ENCODE results near the gene FAM131C.

FAM131C gene

DNA sequence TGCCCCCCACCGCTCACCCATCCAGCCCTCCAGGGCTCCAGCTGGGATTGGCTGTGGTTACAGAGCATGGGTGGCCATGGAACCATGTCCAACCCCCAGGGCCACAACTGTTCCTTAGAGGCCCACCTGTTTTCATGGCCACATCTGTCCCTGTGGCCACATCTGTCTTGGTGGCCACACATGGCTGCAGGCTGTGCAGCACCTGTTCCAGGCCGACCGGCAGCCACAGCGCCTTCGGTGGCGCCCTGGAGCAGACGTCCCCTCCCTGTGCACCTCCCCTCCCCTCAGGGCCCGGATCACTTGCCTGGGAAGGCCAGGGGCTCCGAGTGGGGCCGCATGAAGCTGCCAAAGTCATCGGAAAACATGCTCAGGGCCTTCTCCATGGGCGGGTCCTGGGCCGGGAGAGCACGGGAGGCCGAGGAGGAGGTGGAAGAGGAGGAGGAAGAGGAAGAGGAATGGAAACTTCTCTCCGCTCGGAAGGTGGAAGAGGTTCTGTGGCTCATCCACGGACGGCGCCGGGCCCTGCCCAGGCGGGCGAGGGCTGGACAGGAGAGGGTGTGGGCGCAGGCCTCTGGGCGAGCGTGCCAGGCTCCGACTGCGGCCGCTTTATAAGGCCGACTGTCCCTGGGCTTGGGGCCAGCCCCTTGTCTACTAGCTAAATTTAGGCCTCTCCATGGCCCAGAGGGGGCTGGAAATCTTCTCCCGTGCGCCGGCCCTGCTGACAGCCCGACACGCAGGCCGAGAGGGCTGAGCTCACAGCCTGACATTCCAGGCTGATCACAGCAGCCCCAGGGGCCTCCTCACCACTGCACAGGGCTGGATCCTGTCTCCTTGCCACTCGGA is 55.8 kb downstream of the FAM131C start, which contains the start of gene HSPB7:
TSS of gene HSPB7 (minus strand) at position 583 of the 843 bp plus-strand sequence. CDS start at position 503, 80 bp downstream.
- H3K4me1 Mint-ChIP-seq = peaks cover 17% of the 10 kb centered on the region
- peaks cover 10% of the 10 kb centered on the region for H3K27me3 Mint-ChIP-seq
- H3K27ac Mint-ChIP-seq = no peak within 1 kb of the TSS
- H3K36me3 Mint-ChIP-seq (ENCODE audit: low read depth) = no peaks in the 10 kb centered on the region
- ATAC-seq = no peak
- H3K9me3 Mint-ChIP-seq = no peaks in the 10 kb centered on the region
- H3K4me3 Mint-ChIP-seq = no peak within 1 kb of the TSS
- DNase-seq = no peak

DNA sequence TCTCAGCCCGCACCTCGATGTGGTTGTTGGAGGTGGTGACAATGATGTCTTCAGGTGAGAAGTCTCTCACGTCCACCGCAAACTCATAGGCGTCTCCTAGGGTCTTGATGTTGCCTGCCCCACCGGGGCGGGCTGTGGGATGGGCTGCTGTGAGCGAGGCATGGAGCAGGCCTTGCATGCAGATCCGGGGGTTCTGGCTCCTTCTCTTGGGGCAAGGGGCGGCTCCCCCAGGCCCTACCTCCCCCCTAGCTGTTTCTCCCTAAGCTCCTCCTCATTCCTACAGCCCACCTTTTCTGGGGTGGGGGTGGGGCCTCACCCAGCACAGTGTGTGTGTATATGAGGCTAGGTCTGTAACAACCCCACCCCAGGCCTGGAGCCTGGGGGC is 56.4 kb downstream of the FAM131C start:
- ATAC-seq (no peak), DNase-seq (no peak)
- no peak overlapping the region for H3K4me3 Mint-ChIP-seq
- H3K9me3 Mint-ChIP-seq = no peaks in the 10 kb centered on the region
- H3K36me3 Mint-ChIP-seq (ENCODE audit: low read depth) = no peaks in the 10 kb centered on the region
- H3K27me3 Mint-ChIP-seq = peaks cover 10% of the 10 kb centered on the region
- peaks cover 23% of the 10 kb centered on the region for H3K4me1 Mint-ChIP-seq
- H3K27ac Mint-ChIP-seq = no peak overlapping the region

DNA sequence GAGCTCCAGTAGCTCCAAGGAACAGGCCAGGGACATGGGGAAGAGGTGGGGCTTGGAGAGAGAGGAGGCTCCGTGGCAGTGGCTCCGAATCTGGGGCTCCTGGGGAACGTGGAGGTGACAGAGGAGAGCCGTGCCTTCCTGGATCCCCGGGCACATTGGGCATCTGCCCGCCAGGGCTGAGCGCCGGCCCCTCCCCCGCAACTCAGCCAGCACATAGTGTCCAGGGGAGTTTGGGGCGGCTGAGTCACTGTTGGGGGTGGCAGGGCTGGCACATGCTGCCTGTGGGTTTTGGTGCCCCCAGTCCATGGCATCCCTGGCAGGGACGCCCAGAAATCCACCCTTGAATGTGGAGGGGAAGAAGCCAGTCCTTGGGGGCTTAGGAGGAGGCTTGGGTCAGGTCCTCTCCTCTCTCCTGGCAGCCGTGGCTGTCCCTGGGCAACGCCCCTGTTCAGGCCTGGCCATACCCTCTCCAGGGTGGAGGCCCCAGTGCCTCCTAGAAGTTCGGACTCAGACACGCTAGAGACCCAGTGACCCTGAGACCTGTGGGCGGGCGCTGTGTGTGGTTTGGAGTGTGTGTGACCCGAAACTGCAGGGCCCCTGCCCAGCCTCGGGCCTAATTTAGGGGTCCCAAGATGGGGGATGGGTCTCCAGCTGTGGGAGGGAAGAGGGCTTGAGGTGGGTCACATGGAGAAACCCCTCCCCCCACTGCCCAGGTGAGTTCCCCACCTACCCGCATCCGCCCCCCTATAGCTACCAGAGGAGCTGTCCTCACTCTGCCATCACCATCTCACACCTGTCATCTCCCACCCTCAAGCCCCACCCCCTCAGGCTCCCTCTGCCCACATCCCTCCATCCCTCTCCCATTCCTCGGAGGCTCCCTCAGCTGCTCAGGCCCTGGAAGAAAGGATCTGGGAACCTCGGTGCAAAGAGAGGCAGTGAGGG is 57.2 kb downstream of the FAM131C start:
- ATAC-seq (no peak), DNase-seq (no peak)
- Mint-ChIP-seq H3K4me1 (peaks cover 24% of the 10 kb centered on the region), H3K27ac (no peak overlapping the region), H3K36me3 (ENCODE audit: low read depth) (no peaks in the 10 kb centered on the region), H3K9me3 (no peaks in the 10 kb centered on the region), H3K27me3 (peaks cover 11% of the 10 kb centered on the region), H3K4me3 (no peak overlapping the region)

DNA sequence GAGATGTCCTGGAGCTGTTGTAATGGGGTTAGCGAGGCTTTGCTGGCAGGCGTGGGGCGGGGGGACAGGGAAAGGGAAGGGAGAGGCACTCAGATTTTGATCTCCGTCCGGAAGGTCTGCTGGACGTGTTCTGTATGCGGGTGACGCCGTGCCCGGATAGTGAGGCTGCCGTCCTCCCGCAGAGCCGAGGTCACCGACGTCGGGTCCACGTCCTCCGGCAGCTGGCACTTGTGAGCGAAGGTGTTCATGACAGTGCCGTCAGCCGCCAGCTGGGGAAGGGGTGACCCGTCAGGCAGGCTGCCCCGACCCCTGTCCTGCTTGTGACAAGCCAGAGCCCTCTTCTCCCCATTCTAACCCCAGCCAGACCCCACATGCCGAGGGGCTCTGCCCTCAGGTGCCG is 58.0 kb downstream of the FAM131C start:
- peaks cover 11% of the 10 kb centered on the region for H3K27me3 Mint-ChIP-seq
- ATAC-seq (no peak), DNase-seq (no peak)
- H3K4me1 Mint-ChIP-seq = peaks cover 24% of the 10 kb centered on the region
- H3K9me3 Mint-ChIP-seq = no peaks in the 10 kb centered on the region
- no peak overlapping the region for H3K27ac Mint-ChIP-seq
- no peaks in the 10 kb centered on the region for H3K36me3 Mint-ChIP-seq (ENCODE audit: low read depth)
- H3K4me3 Mint-ChIP-seq = no peak overlapping the region

DNA sequence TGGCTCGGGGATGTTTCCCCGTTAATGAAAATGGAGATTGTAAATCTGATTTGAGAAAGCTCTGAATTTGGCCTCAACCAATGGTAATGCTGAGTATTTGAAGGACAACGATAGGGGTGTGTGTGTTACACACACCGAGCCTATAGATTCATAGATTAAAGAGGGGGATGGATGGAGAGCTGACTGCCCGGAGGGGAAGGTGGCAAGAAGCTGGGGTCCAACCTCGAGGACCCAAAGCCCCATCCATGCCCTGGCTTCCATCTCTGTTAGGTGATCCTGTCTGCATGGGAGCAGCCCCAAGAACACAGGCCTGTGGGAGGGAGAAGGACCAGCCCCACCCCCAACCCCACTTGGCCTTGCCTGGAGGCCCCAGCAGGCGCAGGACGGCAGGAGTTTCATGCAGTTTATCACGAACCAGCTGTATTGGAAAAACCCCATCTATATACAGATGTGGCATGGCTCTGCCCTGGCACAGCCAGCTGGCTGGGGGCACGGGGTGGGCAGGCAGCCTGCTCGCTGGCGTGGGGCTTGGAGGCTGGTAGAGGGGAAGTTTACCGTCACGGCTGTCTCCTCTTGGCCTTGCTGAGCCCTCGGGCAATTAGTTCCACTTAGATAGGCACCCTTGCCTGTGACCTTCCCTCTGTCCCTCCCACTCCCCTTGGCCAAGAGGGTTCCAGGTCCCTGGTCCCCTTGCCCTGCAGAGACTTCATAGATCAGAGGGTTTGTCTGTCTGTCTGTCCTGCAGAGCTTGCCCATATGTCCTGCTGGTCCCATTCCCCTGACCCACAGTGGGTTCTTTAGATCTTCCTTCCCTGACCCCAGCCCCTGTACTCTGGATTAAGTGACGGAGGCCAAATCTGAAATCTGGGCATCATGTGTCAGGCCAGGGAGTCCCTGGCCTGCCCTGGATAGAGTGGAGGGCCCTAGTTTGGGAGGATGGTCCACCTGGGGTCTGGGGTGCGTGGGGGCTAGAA is 58.7 kb downstream of the FAM131C start:
- Mint-ChIP-seq H3K4me3 (no peak overlapping the region), H3K27ac (no peak overlapping the region)
- ATAC-seq = no peak

GRCh38 chr1:16013908-16014258 is 59.6 kb downstream of the FAM131C start:
- DNase-seq = no peak
- Mint-ChIP-seq H3K4me3 (no peak overlapping the region), H3K36me3 (ENCODE audit: low read depth) (no peaks in the 10 kb centered on the region), H3K27ac (no peak overlapping the region), H3K9me3 (no peaks in the 10 kb centered on the region), H3K27me3 (peaks cover 8% of the 10 kb centered on the region), H3K4me1 (peaks cover 24% of the 10 kb centered on the region)
- no peak for ATAC-seq

More for the DNA sequence above, 58.7 kb downstream of the FAM131C start:
- no peaks in the 10 kb centered on the region for H3K9me3 Mint-ChIP-seq
- H3K4me1 Mint-ChIP-seq = peaks cover 24% of the 10 kb centered on the region
- H3K36me3 Mint-ChIP-seq (ENCODE audit: low read depth) = no peaks in the 10 kb centered on the region
- DNase-seq = peak; percentile 17
- H3K27me3 Mint-ChIP-seq = peaks cover 11% of the 10 kb centered on the region

DNA sequence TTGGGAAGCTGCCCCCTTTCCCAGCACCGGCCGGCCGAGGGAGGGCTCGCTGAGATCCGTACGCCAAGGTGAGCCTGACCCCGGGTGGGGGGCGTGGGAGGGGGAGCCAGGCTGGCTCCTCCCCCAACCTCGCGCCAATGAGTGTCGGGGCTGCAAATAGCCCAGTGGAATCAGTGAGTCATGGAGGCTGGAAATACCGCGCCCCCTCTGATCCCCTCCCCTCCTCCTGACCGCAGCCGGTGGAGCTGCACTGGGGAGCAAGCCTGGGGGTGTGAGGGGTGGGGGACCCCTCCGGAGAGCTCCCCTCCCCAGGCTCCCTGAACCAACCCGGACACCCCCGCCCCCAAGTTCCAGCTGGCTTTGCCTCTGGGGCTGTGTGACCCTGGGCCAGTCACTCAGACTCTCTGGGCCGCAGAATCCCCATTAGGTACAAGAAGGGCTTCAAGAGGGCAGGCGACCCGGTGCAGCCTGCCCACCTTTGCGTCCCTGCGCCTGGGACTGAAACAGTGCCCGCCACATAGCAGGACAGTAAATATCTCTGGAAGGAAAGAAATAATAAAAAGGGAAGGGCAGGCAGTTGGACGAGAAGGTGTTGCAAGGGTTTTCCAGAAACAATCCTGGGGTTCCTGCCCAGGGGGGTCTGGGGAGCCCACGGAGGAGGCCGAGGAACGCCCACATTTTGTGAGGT is 60.1 kb downstream of the FAM131C start:
- Mint-ChIP-seq H3K4me3 (peak overlapping the region; percentile 4), H3K36me3 (ENCODE audit: low read depth) (no peaks in the 10 kb centered on the region), H3K27ac (no peak overlapping the region), H3K4me1 (peaks cover 24% of the 10 kb centered on the region), H3K9me3 (no peaks in the 10 kb centered on the region), H3K27me3 (peaks cover 8% of the 10 kb centered on the region)
- DNase-seq (peak; percentile 72), ATAC-seq (peak; percentile 62)

- H3K4me1 Mint-ChIP-seq = peaks cover 24% of the 10 kb centered on the region
- ATAC-seq = peak; percentile 31
- H3K4me3 Mint-ChIP-seq = peak overlapping the region; percentile 57
- no peaks in the 10 kb centered on the region for H3K36me3 Mint-ChIP-seq (ENCODE audit: low read depth)
- peaks cover 8% of the 10 kb centered on the region for H3K27me3 Mint-ChIP-seq
- DNase-seq = peak; percentile 52
- H3K9me3 Mint-ChIP-seq = no peaks in the 10 kb centered on the region
- H3K27ac Mint-ChIP-seq = no peak overlapping the region
Measured at GRCh38 chr1:16012590-16013219, 60.7 kb downstream of the FAM131C start.

GRCh38 chr1:16011936-16012589 is 61.4 kb downstream of the FAM131C start:
- Mint-ChIP-seq H3K27me3 (peaks cover 8% of the 10 kb centered on the region), H3K36me3 (ENCODE audit: low read depth) (no peaks in the 10 kb centered on the region), H3K4me3 (peak overlapping the region; percentile 57), H3K27ac (no peak overlapping the region), H3K9me3 (no peaks in the 10 kb centered on the region), H3K4me1 (peaks cover 28% of the 10 kb centered on the region)
- DNase-seq (no peak), ATAC-seq (no peak)

GRCh38 chr1:16010837-16011236 is 62.6 kb downstream of the FAM131C start:
- no peak overlapping the region for H3K4me3 Mint-ChIP-seq
- H3K9me3 Mint-ChIP-seq = no peaks in the 10 kb centered on the region
- no peak overlapping the region for H3K27ac Mint-ChIP-seq
- peaks cover 37% of the 10 kb centered on the region for H3K4me1 Mint-ChIP-seq
- no peaks in the 10 kb centered on the region for H3K36me3 Mint-ChIP-seq (ENCODE audit: low read depth)
- no peak for DNase-seq
- peaks cover 8% of the 10 kb centered on the region for H3K27me3 Mint-ChIP-seq
- no peak for ATAC-seq

DNA sequence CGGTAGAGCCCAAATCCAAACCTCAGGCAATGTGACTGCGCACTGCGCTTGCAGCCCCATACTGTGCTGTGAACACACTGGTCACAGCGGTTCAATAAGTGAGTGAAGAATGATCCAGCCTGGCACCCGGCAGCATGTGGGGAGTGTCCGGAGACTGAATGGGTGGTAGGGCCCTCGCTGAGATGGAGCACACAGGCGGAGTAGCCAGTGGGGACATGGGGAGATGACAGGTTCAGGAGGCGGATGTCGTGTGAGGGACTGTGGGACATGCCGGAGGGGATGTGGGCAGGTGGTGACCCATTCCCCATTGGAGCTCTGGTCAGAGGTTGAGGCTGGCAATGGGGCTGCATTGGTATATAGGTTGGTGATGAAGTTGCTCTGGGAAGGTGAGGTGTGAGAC is 63.8 kb downstream of the FAM131C start:
- peaks cover 7% of the 10 kb centered on the region for H3K27me3 Mint-ChIP-seq
- H3K4me3 Mint-ChIP-seq = no peak overlapping the region
- H3K9me3 Mint-ChIP-seq = no peaks in the 10 kb centered on the region
- ATAC-seq (no peak), DNase-seq (no peak)
- H3K4me1 Mint-ChIP-seq = peaks cover 34% of the 10 kb centered on the region
- H3K27ac Mint-ChIP-seq = no peak overlapping the region
- H3K36me3 Mint-ChIP-seq (ENCODE audit: low read depth) = no peaks in the 10 kb centered on the region

DNA sequence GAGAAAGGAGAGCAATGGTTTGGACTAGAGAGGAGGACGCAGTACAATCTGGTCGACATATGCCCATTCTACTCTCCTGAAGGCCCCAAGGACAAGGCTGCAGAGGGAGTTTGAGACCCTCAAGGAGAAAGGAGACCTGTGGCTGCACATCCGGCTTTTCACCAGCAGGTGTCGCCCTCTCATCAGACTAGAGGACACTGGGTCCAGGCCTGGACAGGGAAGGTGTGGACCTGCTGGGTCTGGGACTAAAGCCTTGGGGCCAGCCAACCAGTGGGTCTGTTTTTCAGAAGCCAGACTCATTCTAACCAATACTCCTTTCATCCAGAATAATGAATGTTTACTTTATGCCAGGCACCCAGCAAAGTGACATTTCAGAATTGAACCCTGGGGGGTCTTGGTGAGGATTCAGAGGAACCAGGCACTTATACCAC is 64.4 kb downstream of the FAM131C start:
- no peaks in the 10 kb centered on the region for H3K36me3 Mint-ChIP-seq (ENCODE audit: low read depth)
- ATAC-seq = peak; percentile 21
- DNase-seq = peak; percentile 82

More for the DNA sequence above, 64.4 kb downstream of the FAM131C start:
- Mint-ChIP-seq H3K4me3 (no peak overlapping the region), H3K27me3 (peaks cover 3% of the 10 kb centered on the region), H3K27ac (no peak overlapping the region), H3K4me1 (peaks cover 28% of the 10 kb centered on the region), H3K9me3 (no peaks in the 10 kb centered on the region)
